Measurements from ENCODE around the gene NFE2L3.
"Not testable (repeated sequence)": the region's sequence is repeated elsewhere in the genome, so short reads cannot be mapped to it uniquely, and the experiment has no call there.

NFE2L3 gene

GRCh38 chr7:26188206-26188956 lies 36.4 kb downstream of the NFE2L3 start:
- DNase-seq: peak; percentile 38

- DNase-seq: no peak
These were observed 37.1 kb downstream of the NFE2L3 start for GRCh38 chr7:26188957-26189541.

GRCh38 chr7:26189697-26190096 lies 37.7 kb downstream of the NFE2L3 start:
- DNase-seq: no peak

GRCh38 chr7:26190417-26190869 lies 38.4 kb downstream of the NFE2L3 start:
- no peak for DNase-seq

- no peak for DNase-seq
These were observed 39.4 kb downstream of the NFE2L3 start for GRCh38 chr7:26191233-26191973.

GRCh38 chr7:26191974-26192479 lies 40.0 kb downstream of the NFE2L3 start:
- no peak for DNase-seq

- DNase-seq: no peak
These were observed 40.6 kb downstream of the NFE2L3 start for GRCh38 chr7:26192485-26193087.

- DNase-seq: no peak
These were observed 41.6 kb downstream of the NFE2L3 start for GRCh38 chr7:26193432-26194207.

- DNase-seq: not testable (repeated sequence)
These were observed 42.8 kb downstream of the NFE2L3 start for GRCh38 chr7:26194764-26195163.

- DNase-seq: no peak
These were observed 43.2 kb downstream of the NFE2L3 start for GRCh38 chr7:26195182-26195581.

GRCh38 chr7:26195867-26196657 lies 44.1 kb downstream of the NFE2L3 start:
- no peak for DNase-seq

- no peak for DNase-seq
These were observed 45.4 kb downstream of the NFE2L3 start for GRCh38 chr7:26197153-26198115.

GRCh38 chr7:26198133-26198780 lies 46.3 kb downstream of the NFE2L3 start:
- DNase-seq: peak; percentile 84

- no peak for DNase-seq
These were observed 46.8 kb downstream of the NFE2L3 start for GRCh38 chr7:26198781-26199169.

- no peak for DNase-seq
These were observed 47.5 kb downstream of the NFE2L3 start for GRCh38 chr7:26199301-26200037.

GRCh38 chr7:26200038-26200443 lies 48.0 kb downstream of the NFE2L3 start:
- peak; percentile 95 for DNase-seq

GRCh38 chr7:26200444-26201246 lies 48.6 kb downstream of the NFE2L3 start, which contains the start of gene HNRNPA2B1:
HNRNPA2B1 (minus strand) TSS chr7:26200746; CDS start chr7:26200577, 169 bp downstream.
- DNase-seq: peak; percentile 100
